ENCODE measurements around the gene FBXL16. TPM values are rescaled to one million over a fixed set of nuclear protein-coding genes. Genes with fewer than 3 reads are reported as not detected.
A peak's percentile ranks its signal among the peaks of the same experiment; 100 is the strongest.

Gene FBXL16
- total and polyA plus RNA-seq, 2 of the 13 experiments (the other 11 are each of a cell fraction or from before 2014, with no cell fraction given): 0.22 to 2.0 TPM

- no peak for TF ChIP-seq GABPA (IDR thresholded peaks at IDR 0.05; ENCODE audit: low read depth, low read length)
- 0 out of 2 replicates have a peak, but pooled peaks have one; percentile 5 for TF ChIP-seq GABPA (CRISPR knock-in tag; IDR thresholded peaks at IDR 0.05; ENCODE audit: low read depth)
- no peak for TF ChIP-seq ZHX2 (IDR thresholded peaks at IDR 0.05; ENCODE audit: low read depth)
- TF ChIP-seq ZHX2 (CRISPR knock-in tag; IDR thresholded peaks at IDR 0.05; ENCODE audit: borderline replicate concordance): 0 out of 2 replicates have a peak, but pooled peaks have one; percentile 11
- no peak for TF ChIP-seq ZNF878 (CRISPR knock-in tag; IDR thresholded peaks at IDR 0.05)
- TF ChIP-seq XRCC5 (optimal IDR thresholded peaks at IDR 0.05; ENCODE audit: low read length): peak; percentile 17
- no peak for TF ChIP-seq HMGXB4 (CRISPR knock-in tag; IDR thresholded peaks at IDR 0.05; ENCODE audit: borderline replicate concordance in 1 of 2, low read depth in 1 of 2)
- TF ChIP-seq TEAD3 (CRISPR knock-in tag; optimal IDR thresholded peaks at IDR 0.05; ENCODE audit: borderline replicate concordance): no peak
- no peak for TF ChIP-seq GATAD2A (CRISPR knock-in tag; IDR thresholded peaks at IDR 0.05)
- TF ChIP-seq SP1 (IDR thresholded peaks at IDR 0.05): no peak
- no peak for TF ChIP-seq SP1 (CRISPR knock-in tag; IDR thresholded peaks at IDR 0.05)
- TF ChIP-seq ZNF766 (CRISPR knock-in tag; IDR thresholded peaks at IDR 0.05; ENCODE audit: borderline replicate concordance): no peak
- peak; percentile 45; the same call in 1 of the 2 replicates for TF ChIP-seq RAD21 (CRISPR knock-in tag; IDR thresholded peaks at IDR 0.05)
- no peak for TF ChIP-seq NONO (IDR thresholded peaks at IDR 0.05)
- TF ChIP-seq NONO (CRISPR knock-in tag; conservative IDR thresholded peaks at IDR 0.05): 0 out of 2 replicates have a peak, but pooled peaks have one; percentile 5
- peak; percentile 66 for TF ChIP-seq PRDM10 (CRISPR knock-in tag; IDR thresholded peaks at IDR 0.05; ENCODE audit: low read depth)
- TF ChIP-seq YEATS2 (CRISPR knock-in tag; IDR thresholded peaks at IDR 0.05; ENCODE audit: borderline replicate concordance): no peak
- peak; percentile 34; the same call in 1 of the 2 replicates for TF ChIP-seq AKAP8 (CRISPR knock-in tag; IDR thresholded peaks at IDR 0.05)
- 0 out of 2 replicates have a peak, but pooled peaks have one; percentile 22 for TF ChIP-seq RARA (CRISPR knock-in tag; IDR thresholded peaks at IDR 0.05)
Measured at GRCh38 chr16:719815-720446, 14.3 kb upstream of the FBXL16 start (continued).
